Left ventricle myocardium inferior (tissue), 1 donor: Measurements from ENCODE around the gene SCYGR2. TPM values are rescaled to one million over a fixed set of nuclear protein-coding genes. Genes with fewer than 3 reads are reported as not detected.

Experiments used
- DNase-seq: peaks from one replicate; pipeline ENCODE4 v3.0.0-alpha.2; 2020
- H3K27ac ChIP-seq: fragments of 200-600 bp; replicated peaks from 2 replicates; pipeline ENCODE4 v1.8.0; 2021
- H3K27me3 ChIP-seq: fragments of 200-600 bp; 2 replicates; pipeline ENCODE4 v1.8.0; 2021; ENCODE audit warnings: low read depth
- H3K36me3 ChIP-seq: fragments of 200-600 bp; 2 replicates; pipeline ENCODE4 v1.8.0; 2021
- H3K4me1 ChIP-seq: fragments of 200-600 bp; 2 replicates; pipeline ENCODE4 v1.8.0; 2021
- H3K4me3 ChIP-seq: fragments of 200-600 bp; 2 replicates; pipeline ENCODE4 v1.8.0; 2021; ENCODE audit warnings: mild to moderate bottlenecking, moderate library complexity
- H3K9me3 ChIP-seq: fragments of 200-600 bp; replicated peaks from 2 replicates; pipeline ENCODE4 v1.8.0; 2021
- intact Hi-C: fragments of 100-400 bp; cut with micrococcal nuclease; formaldehyde crosslinking; loops from one replicate; pipeline ENCODE4 v1.11.0; 2022
- total RNA-seq: library from RNA; stranded (reverse); fragmentation: NEBNext Ultra II Directional; extraction: Animal tissue kit (Norgen Biotek cat#: 25700); gene quantifications from one replicate; pipeline ENCODE4 v1.2.1, GENCODE V29; 2021
- TF ChIP-seq, protein P1 (sequence below): fragments of 200-600 bp; IDR thresholded peaks from 2 replicates; pipeline ENCODE4 v1.8.0; 2021; ENCODE audit warnings: antibody characterized with exemption, mild to moderate bottlenecking, borderline replicate concordance
- donor health status: DM: no; HTN: yes; CAD: no; lungs with severe emphysema.

The SCYGR2 gene
- total RNA-seq, 1 donor from 2014 or later, result not detected

DNA sequence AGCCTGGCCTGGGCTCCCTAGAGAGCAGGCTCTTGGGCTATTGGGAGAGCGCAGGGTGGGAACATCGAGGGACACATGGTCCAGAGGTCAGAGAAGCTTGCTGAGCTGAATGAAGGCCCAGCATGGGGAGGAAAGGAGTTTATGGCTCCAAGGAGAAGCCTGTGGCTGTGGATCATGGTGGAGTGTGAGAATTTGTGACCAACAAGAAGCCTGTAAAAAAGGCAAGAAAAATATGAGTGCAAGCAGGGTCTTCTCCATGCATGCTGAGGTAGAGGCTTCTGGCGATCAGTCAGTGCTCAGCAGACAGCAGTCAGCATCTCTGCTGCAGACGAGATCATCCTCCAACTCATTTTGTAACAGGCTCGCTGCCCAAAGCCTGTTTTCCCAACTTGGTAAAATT lies 17.2 kb downstream of the SCYGR2 start:
- H3K4me3 ChIP-seq, result no peak overlapping the region
- H3K27ac ChIP-seq, result peak overlapping the region; percentile 16
- peaks cover 29% of the 10 kb centered on the region for H3K27me3 ChIP-seq
- intact Hi-C loops, result no loop called here
- H3K9me3 ChIP-seq, result no peaks in the 10 kb centered on the region
- no peak for DNase-seq
- no peaks in the 10 kb centered on the region for H3K36me3 ChIP-seq
- H3K4me1 ChIP-seq, result no peaks in the 10 kb centered on the region
- TF ChIP-seq, protein P1, sequence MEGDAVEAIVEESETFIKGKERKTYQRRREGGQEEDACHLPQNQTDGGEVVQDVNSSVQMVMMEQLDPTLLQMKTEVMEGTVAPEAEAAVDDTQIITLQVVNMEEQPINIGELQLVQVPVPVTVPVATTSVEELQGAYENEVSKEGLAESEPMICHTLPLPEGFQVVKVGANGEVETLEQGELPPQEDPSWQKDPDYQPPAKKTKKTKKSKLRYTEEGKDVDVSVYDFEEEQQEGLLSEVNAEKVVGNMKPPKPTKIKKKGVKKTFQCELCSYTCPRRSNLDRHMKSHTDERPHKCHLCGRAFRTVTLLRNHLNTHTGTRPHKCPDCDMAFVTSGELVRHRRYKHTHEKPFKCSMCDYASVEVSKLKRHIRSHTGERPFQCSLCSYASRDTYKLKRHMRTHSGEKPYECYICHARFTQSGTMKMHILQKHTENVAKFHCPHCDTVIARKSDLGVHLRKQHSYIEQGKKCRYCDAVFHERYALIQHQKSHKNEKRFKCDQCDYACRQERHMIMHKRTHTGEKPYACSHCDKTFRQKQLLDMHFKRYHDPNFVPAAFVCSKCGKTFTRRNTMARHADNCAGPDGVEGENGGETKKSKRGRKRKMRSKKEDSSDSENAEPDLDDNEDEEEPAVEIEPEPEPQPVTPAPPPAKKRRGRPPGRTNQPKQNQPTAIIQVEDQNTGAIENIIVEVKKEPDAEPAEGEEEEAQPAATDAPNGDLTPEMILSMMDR, result no peak

DNA sequence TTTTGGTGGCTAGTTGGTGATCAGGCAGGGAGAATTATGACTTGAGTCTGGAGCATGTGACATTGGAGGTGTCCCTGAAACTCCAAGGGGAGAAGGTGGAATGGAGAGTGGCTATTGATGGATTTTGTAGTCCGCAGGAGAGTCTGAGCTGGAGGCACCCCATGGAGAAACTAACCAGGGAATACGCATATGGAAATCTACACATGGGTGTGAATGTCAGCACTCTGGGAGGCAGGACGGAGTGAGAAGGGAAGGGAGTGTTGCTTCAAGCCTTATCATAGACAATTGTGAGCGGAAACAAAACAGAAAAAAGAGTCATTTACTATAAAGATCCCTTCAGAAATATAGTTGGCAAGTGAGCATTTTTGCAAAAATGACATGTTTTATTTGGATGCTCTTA lies 17.9 kb downstream of the SCYGR2 start:
- Histone ChIP-seq H3K36me3 (no peaks in the 10 kb centered on the region), H3K27me3 (peaks cover 29% of the 10 kb centered on the region), H3K4me1 (no peaks in the 10 kb centered on the region), H3K27ac (peak overlapping the region; percentile 16), H3K4me3 (no peak overlapping the region), H3K9me3 (no peaks in the 10 kb centered on the region)
- no peak for DNase-seq
- TF ChIP-seq, protein P1, result no peak
- intact Hi-C loops, result no loop called here

GRCh38 chr2:227617316-227618230 lies 18.9 kb downstream of the SCYGR2 start, which contains the start of gene SCYGR4:
Gene SCYGR4 (plus strand): TSS chr2:227617498. CDS start chr2:227617498, 0 bp downstream.
- Histone ChIP-seq H3K27me3 (peaks cover 29% of the 10 kb centered on the region), H3K9me3 (peaks cover 5% of the 10 kb centered on the region), H3K27ac (peak within 1 kb of the TSS; percentile 16), H3K4me3 (no peak within 1 kb of the TSS), H3K36me3 (no peaks in the 10 kb centered on the region), H3K4me1 (no peaks in the 10 kb centered on the region)
- DNase-seq, result no peak
- TF ChIP-seq, protein P1, result no peak
- intact Hi-C loops, result no loop called here

- TF ChIP-seq, protein P1, result no peak
- Histone ChIP-seq H3K9me3 (peaks cover 11% of the 10 kb centered on the region), H3K27me3 (no peaks in the 10 kb centered on the region), H3K27ac (no peak overlapping the region), H3K36me3 (no peaks in the 10 kb centered on the region), H3K4me1 (no peaks in the 10 kb centered on the region), H3K4me3 (no peak overlapping the region)
- intact Hi-C loops, result no loop called here
- DNase-seq, result no peak
Measured at GRCh38 chr2:227623226-227623625, 24.5 kb downstream of the SCYGR2 start.

DNA sequence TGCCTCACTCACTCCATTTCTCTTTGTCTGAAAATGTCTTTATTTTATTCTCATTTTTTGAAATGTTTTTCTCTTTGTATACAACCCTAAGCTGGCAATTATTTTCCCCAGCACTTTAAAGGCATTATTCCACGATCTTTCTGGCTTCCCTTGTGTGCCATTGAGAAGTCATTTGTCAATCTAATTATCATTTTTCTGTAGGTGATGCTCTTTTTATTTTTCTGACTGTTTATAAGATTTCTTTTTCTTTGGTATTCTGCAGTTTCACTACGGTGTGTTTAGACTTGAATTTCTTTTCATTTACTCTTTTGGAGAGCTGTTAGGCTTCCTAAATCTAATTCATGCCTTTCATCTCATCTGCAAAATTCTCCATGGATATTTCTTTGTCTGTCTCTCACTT lies 26.7 kb downstream of the SCYGR2 start:
- Histone ChIP-seq H3K36me3 (no peaks in the 10 kb centered on the region), H3K27ac (no peak overlapping the region)

More for the DNA sequence above, 26.7 kb downstream of the SCYGR2 start:
- no peaks in the 10 kb centered on the region for H3K27me3 ChIP-seq
- no peaks in the 10 kb centered on the region for H3K4me1 ChIP-seq
- no peak for DNase-seq
- H3K9me3 ChIP-seq, result peaks cover 11% of the 10 kb centered on the region
- intact Hi-C loops, result no loop called here
- H3K4me3 ChIP-seq, result no peak overlapping the region
- TF ChIP-seq, protein P1, result no peak
